Measurements from ENCODE around the gene GRK5. TPM values are rescaled to one million over a fixed set of nuclear protein-coding genes. Genes with fewer than 3 reads are reported as not detected.

The GRK5 gene
- total RNA-seq, 1 donor from 2014 or later = 4.3 TPM

DNA sequence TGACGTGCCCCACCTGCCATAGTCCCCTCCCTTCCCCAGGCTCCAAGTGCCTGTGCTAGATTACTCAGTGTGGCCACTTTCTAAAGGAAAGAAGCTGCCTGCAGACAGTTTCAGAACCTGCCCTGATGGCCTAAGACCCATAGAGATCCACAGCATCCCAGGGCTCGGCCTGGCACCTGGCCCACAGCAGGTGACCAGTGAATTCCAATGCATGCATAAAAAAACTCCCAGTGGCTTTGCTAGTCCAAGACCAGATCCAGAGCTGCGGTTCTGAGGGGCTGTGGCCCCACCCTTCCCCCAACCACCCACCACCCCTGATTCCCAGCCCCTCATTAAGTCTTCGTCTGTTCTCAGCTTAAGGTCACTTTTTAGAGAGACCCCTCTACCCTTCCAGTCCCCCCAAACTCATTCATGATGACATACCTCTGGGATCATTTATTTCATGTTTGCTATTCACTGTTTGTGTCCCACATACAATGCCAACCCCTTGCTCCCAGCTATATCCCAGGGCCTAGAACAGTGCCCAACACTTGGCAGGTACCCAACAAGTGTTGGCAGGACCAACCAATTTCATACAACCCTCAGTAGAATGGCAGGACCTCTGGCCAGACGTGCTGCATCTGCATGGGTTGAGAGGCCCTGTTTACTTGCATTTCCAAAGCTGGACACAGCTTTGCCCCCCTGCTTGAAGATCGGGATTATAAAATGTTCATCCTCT, 217.0 kb downstream of the GRK5 start:
- Histone ChIP-seq H3K27me3 (no peaks in the 10 kb centered on the region), H4K20me1 (ENCODE audit: low read depth) (no peaks in the 10 kb centered on the region), H3K27ac (no peak overlapping the region), H3K9me3 (ENCODE audit: low read depth) (no peaks in the 10 kb centered on the region), H3K36me3 (no peaks in the 10 kb centered on the region), H3K4me3 (no peak overlapping the region), H3K4me1 (peaks cover 17% of the 10 kb centered on the region), H3K79me2 (ENCODE audit: low read depth) (no peaks in the 10 kb centered on the region), H3K9ac (no peak overlapping the region), H3K4me2 (no peak overlapping the region), H3F3A (ENCODE audit: low read depth) (peaks cover 6% of the 10 kb centered on the region), H2AFZ (replicated peaks) (no peak overlapping the region)
- Mint-ChIP-seq H3K4me1 (peaks cover 36% of the 10 kb centered on the region), H3K9me3 (no peaks in the 10 kb centered on the region), H3K27me3 (ENCODE audit: insufficient read depth, low read depth) (peaks cover 7% of the 10 kb centered on the region), H3K4me3 (no peak overlapping the region), H3K36me3 (peaks cover 2% of the 10 kb centered on the region), H3K27ac (peak overlapping the region; percentile 67)
- TF ChIP-seq, protein P1, sequence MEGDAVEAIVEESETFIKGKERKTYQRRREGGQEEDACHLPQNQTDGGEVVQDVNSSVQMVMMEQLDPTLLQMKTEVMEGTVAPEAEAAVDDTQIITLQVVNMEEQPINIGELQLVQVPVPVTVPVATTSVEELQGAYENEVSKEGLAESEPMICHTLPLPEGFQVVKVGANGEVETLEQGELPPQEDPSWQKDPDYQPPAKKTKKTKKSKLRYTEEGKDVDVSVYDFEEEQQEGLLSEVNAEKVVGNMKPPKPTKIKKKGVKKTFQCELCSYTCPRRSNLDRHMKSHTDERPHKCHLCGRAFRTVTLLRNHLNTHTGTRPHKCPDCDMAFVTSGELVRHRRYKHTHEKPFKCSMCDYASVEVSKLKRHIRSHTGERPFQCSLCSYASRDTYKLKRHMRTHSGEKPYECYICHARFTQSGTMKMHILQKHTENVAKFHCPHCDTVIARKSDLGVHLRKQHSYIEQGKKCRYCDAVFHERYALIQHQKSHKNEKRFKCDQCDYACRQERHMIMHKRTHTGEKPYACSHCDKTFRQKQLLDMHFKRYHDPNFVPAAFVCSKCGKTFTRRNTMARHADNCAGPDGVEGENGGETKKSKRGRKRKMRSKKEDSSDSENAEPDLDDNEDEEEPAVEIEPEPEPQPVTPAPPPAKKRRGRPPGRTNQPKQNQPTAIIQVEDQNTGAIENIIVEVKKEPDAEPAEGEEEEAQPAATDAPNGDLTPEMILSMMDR (IDR thresholded peaks at IDR 0.05) = no peak
- TF ChIP-seq EZH2 (IDR thresholded peaks at IDR 0.05) (no peak), EZH2phosphoT487 (IDR thresholded peaks at IDR 0.05) (no peak)
- no peak for DNase-seq (ENCODE audit: low spot score)

- H3K4me3 Mint-ChIP-seq = no peak overlapping the region
These were observed 217.9 kb downstream of the GRK5 start for GRCh38 chr10:119425102-119425880.

DNA sequence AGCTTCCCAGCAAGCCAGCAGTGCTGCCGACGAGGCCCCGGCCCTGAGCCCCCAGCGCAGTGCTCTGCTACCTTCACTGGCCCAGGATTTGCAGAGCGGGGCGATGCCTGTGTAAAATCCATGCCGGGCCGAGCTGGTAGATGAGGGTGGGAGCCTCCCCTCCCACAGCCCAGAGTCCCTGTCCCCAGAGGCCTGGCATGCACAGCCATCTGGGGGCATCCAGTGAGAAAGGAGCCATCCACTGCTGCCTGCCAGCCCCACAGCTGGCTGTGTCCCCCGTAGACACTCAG, 218.5 kb downstream of the GRK5 start:
- H3K9me3 Mint-ChIP-seq = no peaks in the 10 kb centered on the region
- TF ChIP-seq EZH2phosphoT487 (IDR thresholded peaks at IDR 0.05) (no peak), EZH2 (IDR thresholded peaks at IDR 0.05) (no peak)
- TF ChIP-seq, protein P1 (IDR thresholded peaks at IDR 0.05) = no peak
- no peak overlapping the region for H3K4me2 ChIP-seq

More at GRCh38 chr10:119425102-119425880, 217.9 kb downstream of the GRK5 start:
- Mint-ChIP-seq H3K36me3 (peaks cover 2% of the 10 kb centered on the region), H3K27ac (peak overlapping the region; percentile 12), H3K4me1 (peaks cover 33% of the 10 kb centered on the region), H3K27me3 (ENCODE audit: insufficient read depth, low read depth) (peaks cover 7% of the 10 kb centered on the region), H3K9me3 (no peaks in the 10 kb centered on the region)
- Histone ChIP-seq H3K9me3 (ENCODE audit: low read depth) (no peaks in the 10 kb centered on the region), H3K27me3 (no peaks in the 10 kb centered on the region), H3K4me1 (peaks cover 17% of the 10 kb centered on the region), H2AFZ (replicated peaks) (no peak overlapping the region), H3K9ac (no peak overlapping the region), H3F3A (ENCODE audit: low read depth) (peaks cover 6% of the 10 kb centered on the region), H3K79me2 (ENCODE audit: low read depth) (no peaks in the 10 kb centered on the region), H4K20me1 (ENCODE audit: low read depth) (no peaks in the 10 kb centered on the region), H3K27ac (no peak overlapping the region), H3K4me2 (no peak overlapping the region), H3K36me3 (no peaks in the 10 kb centered on the region), H3K4me3 (no peak overlapping the region)
- TF ChIP-seq, protein P1 (IDR thresholded peaks at IDR 0.05) = no peak
- TF ChIP-seq EZH2phosphoT487 (IDR thresholded peaks at IDR 0.05) = no peak
- TF ChIP-seq EZH2 (IDR thresholded peaks at IDR 0.05) = no peak
- no peak for DNase-seq (ENCODE audit: low spot score)

More for the DNA sequence above, 218.5 kb downstream of the GRK5 start:
- Histone ChIP-seq H3F3A (ENCODE audit: low read depth) (peaks cover 6% of the 10 kb centered on the region), H3K27me3 (no peaks in the 10 kb centered on the region), H3K9ac (no peak overlapping the region), H3K79me2 (ENCODE audit: low read depth) (no peaks in the 10 kb centered on the region), H3K4me1 (peaks cover 17% of the 10 kb centered on the region), H3K36me3 (no peaks in the 10 kb centered on the region), H3K27ac (no peak overlapping the region), H4K20me1 (ENCODE audit: low read depth) (no peaks in the 10 kb centered on the region), H3K4me3 (no peak overlapping the region), H2AFZ (replicated peaks) (no peak overlapping the region), H3K9me3 (ENCODE audit: low read depth) (no peaks in the 10 kb centered on the region)
- Mint-ChIP-seq H3K36me3 (peaks cover 6% of the 10 kb centered on the region), H3K27me3 (ENCODE audit: insufficient read depth, low read depth) (peaks cover 7% of the 10 kb centered on the region), H3K4me1 (peaks cover 32% of the 10 kb centered on the region), H3K27ac (no peak overlapping the region), H3K4me3 (no peak overlapping the region)
- DNase-seq (ENCODE audit: low spot score) = no peak
